ENCODE data around the gene KLF11.
"Not testable (repeated sequence)": the region's sequence is repeated elsewhere in the genome, so short reads cannot be mapped to it uniquely, and the experiment has no call there.

Gene KLF11

GRCh38 chr2:10009811-10010781, 33.3 kb upstream of the KLF11 start:
- DNase-seq, result no peak

- not testable (repeated sequence) for DNase-seq
These were observed 32.3 kb upstream of the KLF11 start for GRCh38 chr2:10010861-10011605.

- not testable (repeated sequence) for DNase-seq
These were observed 31.6 kb upstream of the KLF11 start for GRCh38 chr2:10011606-10012325.

GRCh38 chr2:10012366-10012962, 30.9 kb upstream of the KLF11 start:
- not testable (repeated sequence) for DNase-seq

- no peak for DNase-seq
These were observed 30.3 kb upstream of the KLF11 start for GRCh38 chr2:10012963-10013461.

GRCh38 chr2:10013651-10014417, 29.5 kb upstream of the KLF11 start:
- not testable (repeated sequence) for DNase-seq

GRCh38 chr2:10014418-10015190, 28.7 kb upstream of the KLF11 start:
- no peak for DNase-seq

- DNase-seq, result not testable (repeated sequence)
These were observed 27.9 kb upstream of the KLF11 start for GRCh38 chr2:10015376-10015989.

- no peak for DNase-seq
These were observed 27.1 kb upstream of the KLF11 start for GRCh38 chr2:10016001-10016801.

GRCh38 chr2:10016802-10017258, 26.5 kb upstream of the KLF11 start:
- DNase-seq, result no peak

- DNase-seq, result no peak
These were observed 25.9 kb upstream of the KLF11 start for GRCh38 chr2:10017313-10017941.

GRCh38 chr2:10019174-10019573, 24.2 kb upstream of the KLF11 start:
- no peak for DNase-seq

- DNase-seq, result no peak
These were observed 23.5 kb upstream of the KLF11 start for GRCh38 chr2:10019602-10020400.

GRCh38 chr2:10022041-10022421, 21.3 kb upstream of the KLF11 start:
- no peak for DNase-seq

- DNase-seq, result no peak
These were observed 20.9 kb upstream of the KLF11 start for GRCh38 chr2:10022445-10022844.

- DNase-seq, result no peak
These were observed 20.2 kb upstream of the KLF11 start for GRCh38 chr2:10022966-10023662.

- DNase-seq, result no peak
These were observed 16.3 kb upstream of the KLF11 start for GRCh38 chr2:10026940-10027569.

All from NCI-H2171 treated with DMSO at 0.1 percent for 48 hours (cell line).